Common myeloid progenitor, CD34-positive (primary cell): Measurements from ENCODE around the gene ETHE1.

ENCODE experiments used
- CTCF ChIA-PET: fragments of 350-600 bp; sonication (Branson Sonifier 250); formaldehyde crosslinking; loops from one replicate; lab custom pipeline; 2021; ENCODE audit warnings: antibody characterized with exemption; lab: Charles Lee
- POLR2A ChIA-PET: fragments of 350-600 bp; sonication (Branson Sonifier 250); formaldehyde crosslinking; loops from one replicate; lab custom pipeline; 2021; ENCODE audit warnings: antibody characterized with exemption; lab: Charles Lee
- DNase-seq, 3 donors: peaks; one replicate each; pipeline versions ENCODE4 v3.0.0 to v3.0.0-alpha.2; 2013
- H3K27ac ChIP-seq, 2 experiments: 1 replicate in 1 of 2; 2 replicates in 1 of 2; pipeline ENCODE4 v1.7.0; 2013; ENCODE audit warnings: inconsistent platforms in 2 of 2, low read length in 2 of 2, mild to moderate bottlenecking in 2 of 2, low read depth in 1 of 2, moderate library complexity in 1 of 2; ENCODE audit not compliant: severe bottlenecking in 2 of 2, insufficient read depth in 1 of 2, poor library complexity in 1 of 2
- H3K27me3 ChIP-seq, 5 experiments: replicated peaks in 2 of 5; 1 replicate in 3 of 5; 2 replicates in 2 of 5; pipeline versions ENCODE4 v1.6.1 to v1.7.0; 2013; ENCODE audit warnings: low read length in 4 of 5, mild to moderate bottlenecking in 2 of 5, moderate library complexity in 2 of 5, inconsistent platforms in 1 of 5; ENCODE audit not compliant: insufficient read depth in 5 of 5, control insufficient read depth in 4 of 5
- H3K36me3 ChIP-seq, 4 experiments: 1 replicate in 2 of 4; 2 replicates in 2 of 4; pipeline versions ENCODE4 v1.6.1 to v1.7.0; 2013; ENCODE audit warnings: low read length in 3 of 4, control low read depth in 1 of 4, mild to moderate bottlenecking in 1 of 4; ENCODE audit not compliant: control insufficient read depth in 4 of 4, insufficient read depth in 4 of 4
- H3K4me1 ChIP-seq, 4 experiments: 1 replicate in 3 of 4; 2 replicates in 1 of 4; pipeline versions ENCODE4 v1.6.1 to v1.7.1; 2013; ENCODE audit warnings: low read length in 3 of 4, mild to moderate bottlenecking in 3 of 4, control low read depth in 1 of 4, inconsistent platforms in 1 of 4, moderate library complexity in 1 of 4; ENCODE audit not compliant: control insufficient read depth in 4 of 4, insufficient read depth in 4 of 4; ENCODE audit errors: control extremely low read depth in 1 of 4
- H3K4me3 ChIP-seq, 7 experiments: 1 replicate in 4 of 7; 2 replicates in 3 of 7; pipeline versions ENCODE4 v1.5.1 to v1.7.0; 2013; ENCODE audit warnings: mild to moderate bottlenecking in 7 of 7, low read length in 6 of 7, moderate library complexity in 6 of 7, inconsistent platforms in 2 of 7, low read depth in 2 of 7, control low read depth in 1 of 7; ENCODE audit not compliant: insufficient read depth in 4 of 7, control insufficient read depth in 1 of 7; ENCODE audit errors: extremely low read depth in 1 of 7
- H3K9me3 ChIP-seq, 5 experiments: 1 replicate in 4 of 5; 2 replicates in 1 of 5; pipeline versions ENCODE4 v1.6.1 to v1.7.1; 2013; ENCODE audit warnings: low read length in 4 of 5, mild to moderate bottlenecking in 2 of 5, inconsistent platforms in 1 of 5, low read depth in 1 of 5, moderate library complexity in 1 of 5; ENCODE audit not compliant: control insufficient read depth in 4 of 5, insufficient read depth in 2 of 5; ENCODE audit errors: control extremely low read depth in 1 of 5
- WGBS: methylation state at CpG from one replicate; pipeline ENCODE4 v1.1.5; 2013; ENCODE audit not compliant: insufficient coverage; 5-methylcytosine and 5-hydroxymethylcytosine counted together

ETHE1 gene

DNA sequence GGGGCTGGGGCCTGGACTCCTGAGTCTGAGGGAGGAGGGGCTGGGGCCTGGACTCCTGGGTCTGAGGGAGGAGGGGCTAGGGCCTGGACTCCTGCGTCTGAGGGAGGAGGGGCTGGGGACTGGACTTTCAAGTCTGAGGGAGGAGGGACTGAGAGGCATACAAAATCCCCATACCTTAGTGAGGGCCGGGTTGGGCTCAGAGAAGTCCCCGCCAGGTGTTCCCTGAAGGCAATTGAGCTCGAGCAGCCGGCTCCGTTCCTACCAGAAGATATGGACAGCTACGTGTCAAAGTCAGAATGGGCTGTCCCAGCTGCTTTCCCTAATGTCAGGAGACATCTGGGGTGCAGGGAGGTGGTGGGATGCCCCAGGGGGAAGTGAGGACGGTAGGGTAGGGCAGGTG, 31.9 kb downstream of the ETHE1 start:
- H3K27ac ChIP-seq: no peak overlapping the region
- H3K36me3 ChIP-seq: peaks cover 0 to 35% (median 10%) of the 10 kb centered on the region in 4 experiments
- no peaks in the 10 kb centered on the region for H3K9me3 ChIP-seq
- 96% methylated on average over 6 of the region's 8 CpGs for WGBS
- DNase-seq: no peak
- ChIA-PET CTCF (interaction anchor here (0.7 to 1.4 kb wide), 4 partner anchors 15 to 60 kb away, joined by 3 to 4 read pairs (median 3); no protein-coding TSS in a partner anchor), POLR2A (no interaction called here)
- H3K4me3 ChIP-seq: no peak overlapping the region
- no peaks in the 10 kb centered on the region for H3K27me3 ChIP-seq
- H3K4me1 ChIP-seq: no peaks in the 10 kb centered on the region

- Histone ChIP-seq H3K4me1 (peaks cover 5 to 32% (median 26%) of the 10 kb centered on the region in 4 experiments), H3K36me3 (peaks cover 0 to 16% (median 3%) of the 10 kb centered on the region in 4 experiments), H3K27me3 (no peaks in the 10 kb centered on the region), H3K27ac (no peak overlapping the region), H3K4me3 (no peak overlapping the region), H3K9me3 (no peaks in the 10 kb centered on the region)
- WGBS: 100% methylated on average over 4 of the region's 5 CpGs
- ChIA-PET CTCF (interaction anchor here (2.9 kb wide), 1 partner anchor 44 kb away, joined by 12 read pairs; no protein-coding TSS in a partner anchor), POLR2A (no interaction called here)
- no peak for DNase-seq
Observed at GRCh38 chr19:43490759-43491158, 36.2 kb downstream of the ETHE1 start.

GRCh38 chr19:43489979-43490599, 36.9 kb downstream of the ETHE1 start:
- Histone ChIP-seq H3K27ac (no peak overlapping the region), H3K27me3 (no peaks in the 10 kb centered on the region), H3K9me3 (no peaks in the 10 kb centered on the region), H3K4me1 (peaks cover 5 to 32% (median 26%) of the 10 kb centered on the region in 4 experiments), H3K4me3 (no peak overlapping the region), H3K36me3 (peaks cover 0 to 14% (median 0%) of the 10 kb centered on the region in 4 experiments)
- POLR2A ChIA-PET: no interaction called here
- no peak for DNase-seq
- 100% methylated on average over 1 of the region's 7 CpGs for WGBS
- CTCF ChIA-PET: interaction anchor here (1.1 to 2.9 kb wide), 2 partner anchors 9 to 43 kb away, joined by 3 to 12 read pairs; no protein-coding TSS in a partner anchor

GRCh38 chr19:43489310-43489709, 37.7 kb downstream of the ETHE1 start:
- no peak overlapping the region for H3K27ac ChIP-seq
- H3K4me1 ChIP-seq: peaks cover 5 to 32% (median 26%) of the 10 kb centered on the region in 4 experiments
- H3K9me3 ChIP-seq: no peaks in the 10 kb centered on the region
- H3K36me3 ChIP-seq: peaks cover 0 to 7% (median 0%) of the 10 kb centered on the region in 4 experiments
- no peak overlapping the region for H3K4me3 ChIP-seq
- H3K27me3 ChIP-seq: no peaks in the 10 kb centered on the region
- POLR2A ChIA-PET: no interaction called here
- WGBS: no CpG with 5 or more reads among the region's 5 CpGs
- CTCF ChIA-PET: interaction anchor here (0.9 to 2.9 kb wide), 4 partner anchors 9 to 42 kb away, joined by 3 to 12 read pairs (median 8); no protein-coding TSS in a partner anchor
- peak in 2 of 3 donors; percentile 59 to 76 for DNase-seq

- Histone ChIP-seq H3K27ac (no peak overlapping the region), H3K36me3 (peaks cover 0 to 3% (median 0%) of the 10 kb centered on the region in 4 experiments), H3K4me3 (no peak overlapping the region), H3K9me3 (no peaks in the 10 kb centered on the region), H3K4me1 (peaks cover 5 to 32% (median 26%) of the 10 kb centered on the region in 4 experiments), H3K27me3 (no peaks in the 10 kb centered on the region)
- 91% methylated on average over 4 of the region's 8 CpGs for WGBS
- POLR2A ChIA-PET: no interaction called here
- CTCF ChIA-PET: interaction anchor here (0.9 to 2.9 kb wide), 3 partner anchors 16 to 41 kb away, joined by 3 to 10 read pairs (median 6); no protein-coding TSS in a partner anchor
- no peak for DNase-seq
Observed at GRCh38 chr19:43488179-43488578, 38.8 kb downstream of the ETHE1 start.

GRCh38 chr19:43486412-43486811, 40.6 kb downstream of the ETHE1 start:
- Histone ChIP-seq H3K4me3 (no peak overlapping the region), H3K36me3 (peaks cover 0 to 3% (median 0%) of the 10 kb centered on the region in 4 experiments), H3K4me1 (peaks cover 5 to 32% (median 26%) of the 10 kb centered on the region in 4 experiments), H3K27me3 (no peaks in the 10 kb centered on the region), H3K9me3 (no peaks in the 10 kb centered on the region), H3K27ac (no peak overlapping the region)
- ChIA-PET CTCF (interaction anchor here (2.9 kb wide), 1 partner anchor 33 kb away, joined by 10 read pairs; no protein-coding TSS in a partner anchor), POLR2A (no interaction called here)
- DNase-seq: no peak
- 100% methylated on average over 4 of the region's 7 CpGs for WGBS

DNA sequence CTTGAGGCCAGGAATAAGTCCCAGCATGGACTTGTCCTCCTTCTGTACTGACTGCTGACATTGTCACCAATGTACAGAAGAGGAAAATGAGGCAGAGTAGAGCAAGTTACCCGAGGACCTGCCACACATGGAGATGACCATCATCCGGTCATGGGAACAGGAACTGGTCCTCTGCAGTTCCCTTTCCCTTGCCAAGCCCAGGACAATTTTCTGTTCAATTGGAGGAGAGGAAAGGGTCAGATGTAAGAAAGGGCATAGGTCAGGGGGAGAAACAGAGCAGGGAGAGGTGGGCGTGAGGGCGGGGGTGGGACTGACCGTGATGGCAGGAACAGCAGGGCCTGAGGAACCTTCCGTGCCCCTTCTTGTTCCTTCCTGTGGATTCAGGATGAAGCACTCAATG, 41.0 kb downstream of the ETHE1 start:
- H3K27me3 ChIP-seq: no peaks in the 10 kb centered on the region
- POLR2A ChIA-PET: no interaction called here
- CTCF ChIA-PET: no interaction called here
- peaks cover 0 to 3% (median 0%) of the 10 kb centered on the region in 4 experiments for H3K36me3 ChIP-seq
- WGBS: 97% methylated on average over 4 of the region's 6 CpGs
- H3K27ac ChIP-seq: no peak overlapping the region
- H3K4me3 ChIP-seq: no peak overlapping the region
- no peak for DNase-seq
- peaks cover 5 to 32% (median 26%) of the 10 kb centered on the region in 4 experiments for H3K4me1 ChIP-seq
- no peaks in the 10 kb centered on the region for H3K9me3 ChIP-seq
